Calu3 (cell line): ENCODE data around the gene NPM1. TPM values are rescaled to one million over a fixed set of nuclear protein-coding genes. Genes with fewer than 3 reads are reported as not detected.

ENCODE experiments used
- BruUV-seq: library from RNA; stranded (reverse); fragments of 400-500 nt; replicated peaks from 2 replicates; lab custom pipeline; 2021; lab: Mats Ljungman, UMichigan
- CTCF ChIA-PET: fragments of 300-600 bp; sonication (Branson Sonifier 250); formaldehyde crosslinking; loops from one replicate; lab custom pipeline; 2022; ENCODE audit warnings: antibody characterized with exemption; lab: Charles Lee
- DNase-seq: peaks from one replicate; pipeline ENCODE4 v3.0.0; 2022
- H3K27ac Mint-ChIP-seq: one replicate; pipeline ENCODE4 v1.8.0; 2022; ENCODE audit warnings: mixed read lengths; ENCODE audit not compliant: unreplicated experiment
- H3K27me3 Mint-ChIP-seq: one replicate; pipeline ENCODE4 v1.8.0; 2022; ENCODE audit warnings: mixed read lengths; ENCODE audit not compliant: unreplicated experiment
- H3K36me3 Mint-ChIP-seq: one replicate; pipeline ENCODE4 v1.8.0; 2022; ENCODE audit warnings: mild to moderate bottlenecking, moderate library complexity, mixed read lengths; ENCODE audit not compliant: insufficient read depth, unreplicated experiment
- H3K4me1 Mint-ChIP-seq: one replicate; pipeline ENCODE4 v1.8.0; 2022; ENCODE audit warnings: mild to moderate bottlenecking, low read depth, mixed read lengths; ENCODE audit not compliant: unreplicated experiment
- H3K4me3 Mint-ChIP-seq: one replicate; pipeline ENCODE4 v1.8.0; 2022; ENCODE audit warnings: mild to moderate bottlenecking, low read depth, moderate library complexity, mixed read lengths; ENCODE audit not compliant: unreplicated experiment
- H3K9me3 Mint-ChIP-seq: one replicate; pipeline ENCODE4 v1.8.0; 2022; ENCODE audit warnings: low read depth, mixed read lengths; ENCODE audit not compliant: unreplicated experiment
- CTCF ChIP-seq: fragments of 200-600 bp; IDR thresholded peaks from one replicate; pipeline ENCODE4 v1.8.0; 2022; ENCODE audit warnings: antibody characterized with exemption; ENCODE audit not compliant: unreplicated experiment
- intact Hi-C: fragments of 100-400 bp; cut with micrococcal nuclease; formaldehyde crosslinking; loops from one replicate; pipeline ENCODE4 v1.10.0; 2022; ENCODE audit not compliant: unreplicated experiment
- total RNA-seq: library from RNA; stranded (reverse); gene quantifications from 2 replicates; pipeline ENCODE4 v1.2.3, GENCODE V29; 2022

Gene NPM1
- total RNA-seq, 1 experiment from 2014 or later: 1,863 TPM

GRCh38 chr5:171438738-171439137, 51.1 kb downstream of the NPM1 start:
- TF ChIP-seq CTCF: no peak
- Mint-ChIP-seq H3K9me3 (no peaks in the 10 kb centered on the region), H3K27ac (no peak overlapping the region), H3K4me1 (no peaks in the 10 kb centered on the region), H3K36me3 (no peaks in the 10 kb centered on the region), H3K4me3 (no peak overlapping the region), H3K27me3 (peaks cover 17% of the 10 kb centered on the region)
- BruUV-seq: no TSS peak
- DNase-seq: no peak
- CTCF ChIA-PET: no interaction called here
- intact Hi-C loops: no loop called here

- Mint-ChIP-seq H3K36me3 (no peaks in the 10 kb centered on the region), H3K4me1 (no peaks in the 10 kb centered on the region), H3K27ac (no peak overlapping the region), H3K4me3 (no peak overlapping the region), H3K9me3 (no peaks in the 10 kb centered on the region), H3K27me3 (peaks cover 17% of the 10 kb centered on the region)
- no peak for DNase-seq
- no peak for TF ChIP-seq CTCF
- CTCF ChIA-PET: interaction anchor here (0.6 kb wide), 1 partner anchor 1858 kb away, joined by 4 read pairs; the partner anchor contains the start of gene SPDL1
- BruUV-seq: no TSS peak
- intact Hi-C loops: no loop called here
Observed at GRCh38 chr5:171441246-171441791, 53.7 kb downstream of the NPM1 start.

GRCh38 chr5:171442287-171443042, 54.8 kb downstream of the NPM1 start:
- H3K27ac Mint-ChIP-seq: no peak overlapping the region
- H3K36me3 Mint-ChIP-seq: no peaks in the 10 kb centered on the region
- peaks cover 24% of the 10 kb centered on the region for H3K27me3 Mint-ChIP-seq
- no peaks in the 10 kb centered on the region for H3K9me3 Mint-ChIP-seq
- no peak for TF ChIP-seq CTCF
- CTCF ChIA-PET: no interaction called here
- H3K4me1 Mint-ChIP-seq: no peaks in the 10 kb centered on the region
- intact Hi-C loops: no loop called here
- no TSS peak for BruUV-seq
- no peak overlapping the region for H3K4me3 Mint-ChIP-seq
- DNase-seq: no peak

DNA sequence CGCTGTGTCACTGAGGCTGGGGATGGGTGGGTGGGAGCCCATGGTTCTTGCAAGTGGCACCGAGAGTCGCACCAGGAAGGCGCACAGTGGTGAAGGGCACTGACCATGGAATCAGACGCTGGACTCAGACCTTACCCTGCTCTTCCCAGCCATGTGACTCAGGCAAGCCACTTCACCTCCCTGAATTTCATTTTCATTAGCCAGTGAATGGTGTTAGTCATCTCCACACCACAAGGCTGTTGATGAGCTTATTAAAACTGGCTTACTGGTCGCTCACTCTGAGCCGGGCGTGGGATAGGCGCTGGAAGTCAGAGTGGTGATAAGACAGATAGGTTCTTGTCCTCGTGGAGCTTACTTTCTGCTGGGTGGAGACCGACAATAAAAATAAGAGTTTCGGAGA, 56.9 kb downstream of the NPM1 start:
- H3K4me3 Mint-ChIP-seq: no peak overlapping the region
- no peak overlapping the region for H3K27ac Mint-ChIP-seq
- no peaks in the 10 kb centered on the region for H3K36me3 Mint-ChIP-seq
- no TSS peak for BruUV-seq
- no peak for DNase-seq
- H3K4me1 Mint-ChIP-seq: no peaks in the 10 kb centered on the region
- intact Hi-C loops: no loop called here
- H3K9me3 Mint-ChIP-seq: no peaks in the 10 kb centered on the region
- CTCF ChIA-PET: interaction anchor here (0.6 kb wide), 1 partner anchor 511 kb away, joined by 4 read pairs; no protein-coding TSS in a partner anchor
- TF ChIP-seq CTCF: no peak
- peaks cover 45% of the 10 kb centered on the region for H3K27me3 Mint-ChIP-seq
